LNCAP (cell line): ENCODE data around the gene GPR150.

Experiments used
- TF ChIP-seq, protein P1 (sequence below): fragments of 450-650 bp; IDR thresholded peaks from 2 replicates; pipeline ENCODE4 v1.5.1; 2017; ENCODE audit warnings: mild to moderate bottlenecking

The GPR150 gene

DNA sequence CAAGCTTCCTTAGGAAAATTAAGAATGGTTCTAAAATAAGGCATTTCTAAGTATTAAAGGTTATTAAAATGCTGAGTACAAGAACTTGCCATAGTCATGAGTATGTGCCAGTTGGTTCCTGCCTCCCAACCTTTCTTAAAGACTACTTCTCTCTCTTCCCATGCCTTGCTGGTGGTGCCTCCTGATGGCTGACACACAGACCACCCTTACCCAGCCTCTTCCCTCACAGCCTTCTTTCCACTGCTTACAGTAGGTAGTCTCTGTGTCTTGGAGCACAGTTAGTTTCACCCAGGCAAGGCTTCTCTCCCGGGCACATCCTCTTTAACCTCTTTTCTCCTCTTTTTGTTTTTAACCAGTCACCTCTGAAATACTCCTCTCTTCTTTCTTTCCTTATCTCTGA lies 20.6 kb upstream of the GPR150 start:
- TF ChIP-seq, protein P1, sequence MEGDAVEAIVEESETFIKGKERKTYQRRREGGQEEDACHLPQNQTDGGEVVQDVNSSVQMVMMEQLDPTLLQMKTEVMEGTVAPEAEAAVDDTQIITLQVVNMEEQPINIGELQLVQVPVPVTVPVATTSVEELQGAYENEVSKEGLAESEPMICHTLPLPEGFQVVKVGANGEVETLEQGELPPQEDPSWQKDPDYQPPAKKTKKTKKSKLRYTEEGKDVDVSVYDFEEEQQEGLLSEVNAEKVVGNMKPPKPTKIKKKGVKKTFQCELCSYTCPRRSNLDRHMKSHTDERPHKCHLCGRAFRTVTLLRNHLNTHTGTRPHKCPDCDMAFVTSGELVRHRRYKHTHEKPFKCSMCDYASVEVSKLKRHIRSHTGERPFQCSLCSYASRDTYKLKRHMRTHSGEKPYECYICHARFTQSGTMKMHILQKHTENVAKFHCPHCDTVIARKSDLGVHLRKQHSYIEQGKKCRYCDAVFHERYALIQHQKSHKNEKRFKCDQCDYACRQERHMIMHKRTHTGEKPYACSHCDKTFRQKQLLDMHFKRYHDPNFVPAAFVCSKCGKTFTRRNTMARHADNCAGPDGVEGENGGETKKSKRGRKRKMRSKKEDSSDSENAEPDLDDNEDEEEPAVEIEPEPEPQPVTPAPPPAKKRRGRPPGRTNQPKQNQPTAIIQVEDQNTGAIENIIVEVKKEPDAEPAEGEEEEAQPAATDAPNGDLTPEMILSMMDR: no peak

DNA sequence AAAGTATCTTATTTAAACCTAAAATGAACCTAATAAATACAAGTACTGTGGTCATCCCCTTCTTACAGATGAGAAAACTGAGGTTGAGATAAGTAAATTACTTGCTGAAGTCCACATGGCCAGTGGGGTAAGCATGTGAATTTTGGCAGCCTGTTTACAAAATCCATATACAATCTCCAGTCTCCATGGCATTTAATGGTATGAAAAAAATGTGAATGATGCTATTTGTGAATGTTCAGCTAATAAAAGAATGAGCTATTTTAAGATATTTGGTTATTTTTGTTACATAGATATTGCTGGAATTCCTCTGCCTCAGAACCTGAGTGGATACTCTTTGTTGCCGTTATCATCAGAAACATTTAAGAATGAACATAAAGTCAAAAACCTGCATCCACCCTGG lies 19.3 kb upstream of the GPR150 start:
- TF ChIP-seq, protein P1: no peak

DNA sequence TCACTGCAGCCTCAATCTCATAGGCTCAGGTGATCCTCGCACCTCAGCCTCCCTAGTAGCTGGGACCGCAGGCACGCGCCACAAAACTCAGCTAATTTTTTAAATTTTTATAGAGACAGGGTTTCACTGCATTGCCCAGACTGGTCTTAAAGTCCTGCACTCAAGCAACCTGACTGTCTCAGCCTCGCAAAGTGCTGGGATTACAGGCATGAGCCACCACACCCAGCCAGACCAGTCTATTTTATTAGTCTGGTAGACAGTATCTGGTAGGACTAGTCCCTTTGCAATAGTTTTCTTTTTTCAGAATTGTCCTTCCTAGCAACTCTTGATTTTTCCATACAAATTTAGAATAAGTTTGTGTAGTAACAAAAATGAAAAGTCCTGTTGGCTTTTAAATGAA lies 14.1 kb upstream of the GPR150 start:
- TF ChIP-seq, protein P1: no peak

DNA sequence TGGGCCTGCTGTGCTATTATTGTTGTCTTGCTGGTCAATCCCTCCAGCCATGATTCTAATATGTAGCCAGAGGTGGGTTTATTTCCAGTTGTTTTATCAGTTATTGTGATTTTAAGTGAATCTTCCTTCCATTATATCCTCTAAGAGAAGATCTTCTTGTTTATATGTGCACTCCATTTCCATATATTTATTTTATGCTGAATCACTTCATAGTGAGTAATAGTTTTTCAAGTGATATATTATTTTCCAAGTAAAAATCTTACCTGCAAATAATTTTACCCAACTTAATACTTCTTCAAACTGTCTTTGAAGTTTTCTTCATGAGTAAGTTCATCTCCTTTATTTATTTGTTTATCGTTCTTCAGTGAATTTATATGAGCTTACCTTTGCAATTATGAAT lies 13.5 kb upstream of the GPR150 start:
- TF ChIP-seq, protein P1: no peak

DNA sequence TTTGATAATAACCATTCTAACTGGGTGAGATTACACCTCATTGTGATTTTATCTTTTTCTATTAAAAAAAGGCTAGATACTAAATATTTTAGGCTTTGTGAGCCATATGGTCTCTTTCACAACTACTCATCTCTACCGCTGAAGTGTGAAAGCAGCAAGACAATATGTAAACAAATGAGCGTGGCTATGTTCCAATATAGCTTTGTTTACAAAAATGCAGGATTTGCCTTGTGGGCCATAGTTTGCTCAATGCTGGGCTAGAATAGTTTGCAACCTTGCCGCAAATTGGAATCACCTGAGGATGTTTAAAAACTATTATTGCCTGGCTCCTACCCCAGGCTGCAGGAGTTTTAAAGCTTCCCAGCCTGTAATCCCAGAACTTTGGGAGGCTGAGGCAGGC lies 10.2 kb upstream of the GPR150 start:
- TF ChIP-seq, protein P1: no peak

DNA sequence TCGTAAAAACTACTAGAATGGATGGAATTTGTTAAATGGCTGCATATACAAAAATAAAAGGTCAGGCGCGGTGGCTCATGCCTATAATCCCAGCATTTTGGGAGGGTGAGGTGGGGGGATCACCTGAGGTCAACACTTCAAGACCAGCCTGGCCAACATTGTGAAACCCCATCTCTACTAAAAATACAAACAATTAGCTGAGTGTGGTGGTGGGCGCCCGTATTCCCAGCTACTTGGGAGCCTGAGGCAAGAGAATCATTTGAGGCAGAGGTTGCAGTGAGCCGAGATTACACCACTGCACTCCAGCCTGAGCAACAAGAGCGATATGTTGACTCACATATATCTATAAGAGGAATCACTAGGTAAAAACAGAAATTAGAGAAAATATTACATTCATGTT lies 9.3 kb upstream of the GPR150 start:
- TF ChIP-seq, protein P1: no peak

DNA sequence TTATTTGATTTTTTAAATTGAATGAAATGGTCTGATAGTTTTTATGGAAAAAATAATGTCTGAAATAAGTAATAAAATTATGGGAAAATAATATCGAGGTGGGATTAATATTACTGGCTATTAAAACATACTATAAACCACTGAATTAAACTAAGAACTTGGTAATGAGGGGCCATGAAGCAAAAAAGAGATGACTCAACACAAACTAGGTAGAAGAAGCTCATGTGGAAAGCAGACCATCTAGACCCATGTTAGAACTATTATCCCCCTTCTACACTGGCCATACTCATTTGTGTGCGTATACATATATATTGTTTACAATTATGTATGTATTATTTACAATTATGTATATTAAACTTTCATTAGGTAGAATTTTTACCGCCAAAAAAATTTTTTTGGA lies 8.5 kb upstream of the GPR150 start:
- TF ChIP-seq, protein P1: no peak

DNA sequence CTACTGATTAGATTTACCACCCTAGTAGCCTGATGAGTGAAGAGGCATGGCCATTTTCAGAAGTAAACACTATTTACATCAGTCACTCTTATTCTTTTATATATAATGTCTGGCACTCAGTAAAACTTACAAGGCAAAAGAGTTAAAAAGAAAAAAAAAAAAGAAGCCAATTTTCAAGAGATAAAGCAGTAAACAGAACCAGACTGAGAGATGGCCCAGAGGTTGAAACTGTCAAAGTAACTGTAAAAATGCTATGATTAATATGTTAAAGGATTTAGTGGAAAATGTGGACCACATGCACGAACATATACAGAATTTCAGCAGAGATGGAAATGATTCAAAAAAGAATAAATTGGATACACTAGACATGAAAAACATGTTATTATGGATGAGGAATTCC lies 6.4 kb upstream of the GPR150 start:
- TF ChIP-seq, protein P1: no peak
